T-helper 1 cell treated with Interleukin-12 subunit alpha and Interleukin-12 subunit beta and Interleukin-4 antibody, amounts not matched to agents 30 ng/mL and 1 ng/mL, for 36 hours (primary cell): Measurements from ENCODE around the gene SEPTIN6. TPM values are rescaled to one million over a fixed set of nuclear protein-coding genes. Genes with fewer than 3 reads are reported as not detected.

Source experiments
- intact Hi-C: fragments of 100-400 bp; cut with micrococcal nuclease; formaldehyde crosslinking; loops from one replicate; pipeline ENCODE4 v1.15.1; 2024
- total RNA-seq: library from RNA; stranded (reverse); gene quantifications from 2 replicates; pipeline ENCODE4 v1.2.3, GENCODE V29; 2022

SEPTIN6 gene
- 278 and 279 TPM in 2 replicates for total RNA-seq

DNA sequence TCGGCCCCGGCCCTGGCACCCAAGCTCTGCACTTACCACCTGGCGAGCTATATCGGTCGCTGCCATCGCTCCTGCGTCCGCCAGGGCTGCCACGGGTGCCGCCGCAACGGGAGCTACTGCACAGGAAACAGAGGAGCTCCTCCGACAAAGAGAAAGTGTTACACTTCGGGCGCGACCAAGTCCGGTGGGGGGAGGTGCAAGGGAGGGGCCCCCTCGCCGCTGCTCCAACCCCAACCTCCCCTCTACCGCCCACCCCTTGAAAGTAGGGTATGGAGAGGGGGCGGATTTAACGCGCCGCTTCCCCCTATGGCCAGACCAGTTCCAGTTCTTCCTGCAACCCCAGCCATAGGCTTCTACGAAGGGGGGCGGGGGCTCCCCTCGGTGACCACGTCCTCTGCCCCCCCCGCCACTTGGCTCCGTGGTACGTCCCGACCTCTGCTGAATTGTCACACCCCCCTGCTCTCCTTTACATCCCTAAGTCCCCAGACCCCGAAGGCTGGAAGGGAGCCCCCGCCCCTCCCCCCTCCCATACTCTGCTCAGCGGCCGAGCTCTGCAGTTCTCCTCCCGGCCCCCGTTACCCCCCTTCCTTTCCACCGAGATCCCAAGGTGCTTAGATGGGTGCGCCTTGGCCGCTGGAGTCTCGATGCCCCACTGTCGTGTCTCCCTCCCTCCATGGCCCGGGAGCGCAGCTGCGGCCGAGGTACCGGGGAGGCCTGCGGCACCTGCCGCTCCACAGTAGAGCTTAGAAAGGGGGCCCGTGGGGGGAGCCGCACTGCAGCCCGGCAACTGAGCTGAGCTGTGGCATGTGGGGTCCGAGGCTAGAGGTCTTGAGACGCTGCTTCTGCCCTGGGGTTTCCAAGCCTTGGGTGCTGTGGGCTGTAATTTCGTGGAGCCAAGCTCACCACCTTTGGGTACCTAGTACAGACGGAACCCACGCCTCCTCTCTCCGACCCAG lies at the start of gene SEPTIN6:
Gene SEPTIN6 (minus strand): TSS at position 129 of the 956 bp plus-strand sequence. CDS start 63 bp downstream, at position 66.
- intact Hi-C loops, result loop anchor here (1.0 to 2.0 kb wide), 9 partner anchors 11 to 457 kb away; partner anchors contain the start of genes NDUFA1, NKRF, PGRMC1 and RNF113A

DNA sequence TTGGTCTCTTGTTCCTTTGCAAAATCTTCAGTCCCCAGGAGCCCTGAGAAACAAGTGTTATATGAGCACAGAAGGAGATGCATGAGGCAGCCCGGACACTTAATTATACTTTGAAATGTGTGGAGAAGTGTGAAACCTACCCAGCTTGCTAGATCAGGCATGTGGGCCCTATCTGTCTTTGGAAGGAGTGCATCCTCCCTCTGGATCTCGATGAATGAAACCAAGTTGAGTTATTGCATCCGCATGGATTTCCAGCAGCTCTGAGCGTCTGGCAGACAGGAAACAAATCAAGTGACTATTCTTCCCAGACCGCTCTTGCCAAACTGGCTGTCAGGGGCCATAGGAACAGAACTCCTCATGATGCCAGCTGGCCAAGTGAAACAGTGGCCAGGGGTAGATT lies 45.8 kb upstream of the SEPTIN6 start:
- intact Hi-C loops, result no loop called here

DNA sequence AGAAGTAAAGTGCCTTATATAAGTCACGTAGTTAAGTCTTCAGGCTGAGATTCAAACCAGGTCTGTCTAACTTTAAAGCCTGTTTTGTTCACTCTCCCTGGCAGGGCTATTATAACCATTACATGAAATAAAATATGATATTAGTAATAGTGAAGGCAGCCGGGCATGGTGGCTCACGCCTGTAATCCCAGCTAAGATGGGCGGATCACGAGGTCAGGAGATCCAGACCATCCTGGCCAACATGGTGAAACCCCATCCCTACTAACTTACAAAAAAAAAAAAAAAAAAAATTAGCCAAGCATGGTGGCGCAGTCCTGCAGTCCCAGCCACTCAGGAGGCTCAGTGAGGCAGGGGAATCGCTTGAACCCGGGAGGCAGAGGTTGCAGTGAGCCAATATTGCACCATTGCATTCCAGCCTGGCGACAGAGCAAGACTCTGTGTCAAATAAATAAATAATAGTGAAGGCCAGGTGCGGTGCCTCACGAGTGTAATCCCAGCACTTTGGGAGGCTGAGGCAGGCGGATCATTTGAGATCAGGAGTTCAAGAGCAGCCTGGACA lies 43.3 kb upstream of the SEPTIN6 start:
- intact Hi-C loops, result no loop called here

DNA sequence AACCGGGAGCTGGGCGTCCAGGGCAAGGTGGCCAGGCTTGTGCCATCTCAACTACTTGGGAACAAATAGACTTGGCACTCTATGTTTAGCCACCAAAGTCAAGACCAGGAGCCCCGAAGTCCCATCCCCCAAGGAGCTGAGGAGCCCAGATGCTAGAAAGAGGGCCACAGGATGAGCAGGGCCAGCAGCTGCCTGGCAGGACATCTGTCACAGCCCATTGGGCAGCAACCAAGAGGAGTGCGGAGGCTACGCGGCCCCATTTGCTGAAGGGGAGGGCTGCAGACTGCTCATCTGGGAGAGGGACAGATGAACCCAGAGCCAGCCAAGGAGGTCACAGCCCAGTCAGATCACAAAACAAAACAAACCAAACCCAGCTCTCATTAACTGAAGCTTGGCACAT lies 42.5 kb upstream of the SEPTIN6 start:
- intact Hi-C loops, result no loop called here

DNA sequence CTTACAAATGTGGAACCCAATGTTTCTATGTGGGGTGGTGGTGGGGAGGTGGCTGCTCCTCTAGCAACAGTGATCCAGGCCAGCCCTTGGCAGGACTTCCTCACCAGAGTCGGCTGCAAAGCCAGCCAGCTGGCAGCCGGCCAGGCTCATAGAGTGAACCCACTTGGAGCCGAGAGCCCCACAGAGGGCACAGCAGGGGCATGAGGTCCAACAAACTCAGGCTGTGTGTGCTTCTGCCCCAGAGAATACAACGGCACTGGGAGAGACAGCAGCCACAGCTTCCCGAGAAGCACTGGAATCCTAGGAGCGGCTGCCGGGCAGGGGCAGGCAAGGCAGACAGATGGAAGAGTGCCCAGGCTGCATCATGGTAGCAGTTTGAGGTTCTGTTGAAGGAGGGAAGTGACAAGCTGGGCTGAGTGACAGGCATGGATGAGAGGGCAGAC lies 42.0 kb upstream of the SEPTIN6 start:
- intact Hi-C loops, result no loop called here

DNA sequence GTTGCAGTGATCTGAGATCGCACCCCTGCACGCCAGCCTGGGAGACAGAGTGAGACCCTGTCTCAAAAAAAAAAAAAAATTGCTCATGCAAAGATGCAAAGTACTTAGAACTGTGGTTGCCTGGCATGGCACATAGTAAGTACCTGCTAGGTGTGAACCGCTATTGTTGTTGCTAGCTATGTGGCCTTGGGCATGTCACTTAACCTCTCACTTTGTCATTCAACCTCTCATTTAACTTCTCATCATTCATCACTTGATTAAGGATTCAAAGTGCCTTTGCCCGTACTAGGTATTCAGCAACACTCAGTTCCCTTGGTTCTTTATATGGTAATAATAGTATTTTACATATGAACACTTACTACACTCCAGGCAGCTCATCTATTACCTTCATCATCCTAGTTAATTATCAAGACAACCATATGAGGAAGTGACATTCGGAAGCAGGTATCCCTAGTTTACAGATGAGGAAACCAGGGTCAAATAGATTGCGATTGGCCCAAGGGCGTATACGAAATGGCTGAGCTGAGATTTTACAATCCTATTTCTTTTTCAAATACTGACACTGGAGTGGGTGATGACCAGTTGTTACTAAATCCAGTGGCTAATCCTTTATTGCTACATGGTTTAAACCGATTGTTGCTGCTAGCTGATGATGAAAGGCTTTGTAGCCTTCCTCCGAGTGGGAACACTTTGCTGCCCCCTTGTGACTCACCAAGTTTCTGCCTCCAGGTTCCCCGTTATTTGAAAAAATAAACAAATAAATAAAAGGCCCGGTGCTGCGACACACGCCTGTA lies 36.6 kb upstream of the SEPTIN6 start:
- intact Hi-C loops, result loop anchor here (1.0 kb wide), 8 partner anchors 24 to 330 kb away; partner anchors contain the start of genes NKRF and SLC25A43

DNA sequence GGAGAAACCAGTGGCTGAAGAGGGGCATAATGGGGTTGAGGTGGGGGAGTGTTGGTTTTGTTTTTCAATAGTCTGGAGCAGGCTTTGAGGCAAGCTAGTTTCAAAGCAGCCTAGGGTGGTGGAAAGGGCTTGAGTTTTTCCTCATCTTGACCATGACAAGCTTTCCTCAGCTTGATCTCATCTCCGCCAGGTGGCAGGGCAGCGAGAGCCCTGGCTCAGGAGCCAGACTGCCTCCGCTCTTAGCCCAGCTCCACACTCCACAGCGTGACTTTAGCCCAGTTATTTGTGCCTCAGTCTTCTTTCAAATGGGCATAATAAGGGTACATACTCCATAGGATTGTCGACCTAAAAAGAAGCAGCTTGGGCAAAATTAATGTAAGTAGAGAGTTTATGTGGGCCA lies 35.5 kb upstream of the SEPTIN6 start:
- intact Hi-C loops, result no loop called here

DNA sequence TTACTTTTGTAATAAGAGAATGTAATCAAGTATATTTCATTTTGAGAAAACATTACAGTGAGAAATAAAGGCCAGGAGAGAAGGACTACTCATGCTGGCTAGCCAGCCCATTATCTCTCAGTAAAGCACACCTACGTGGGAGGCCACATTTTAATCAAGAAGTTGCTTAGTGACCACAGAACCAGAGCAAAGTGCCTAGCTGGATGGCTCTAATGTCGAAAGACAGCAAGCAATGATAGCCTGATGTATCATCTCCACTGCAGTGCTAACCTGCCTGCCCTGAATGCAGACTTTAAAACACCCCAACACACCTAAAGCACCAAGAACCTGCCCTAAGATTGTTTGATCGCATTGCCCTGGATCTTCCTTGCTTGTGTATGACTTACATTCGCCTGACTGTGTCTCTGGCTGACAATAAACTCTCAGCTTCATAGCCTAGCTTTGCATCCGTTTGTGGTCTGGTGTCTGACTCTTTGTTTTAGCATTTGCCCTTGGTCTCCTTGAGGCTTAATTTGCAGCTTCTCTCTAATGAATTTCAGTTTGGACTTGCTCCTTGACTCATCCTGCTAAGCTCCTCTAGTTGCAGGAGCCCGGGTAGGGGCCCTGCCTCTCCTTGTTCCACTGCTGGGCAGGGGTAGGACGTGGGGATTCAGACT lies 34.1 kb upstream of the SEPTIN6 start:
- intact Hi-C loops, result no loop called here

DNA sequence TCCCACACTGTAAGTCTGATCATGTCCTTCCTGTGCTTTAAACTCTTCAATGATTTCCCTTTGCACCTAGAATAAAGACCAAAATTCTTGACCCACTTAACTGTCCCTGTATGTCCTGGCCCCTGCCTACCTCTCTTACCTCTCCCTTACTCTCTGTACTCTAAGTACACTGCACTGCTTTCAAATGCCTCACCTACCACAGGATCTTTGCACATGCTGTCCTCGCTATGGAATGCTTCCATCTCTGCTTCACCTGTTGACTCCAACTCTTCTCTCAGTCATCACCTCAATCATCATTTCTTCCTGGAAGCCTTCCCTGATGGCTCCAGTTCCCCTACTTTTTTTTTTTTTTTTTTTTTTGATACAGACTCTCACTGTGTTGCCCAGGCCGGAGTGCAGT lies 29.0 kb upstream of the SEPTIN6 start:
- intact Hi-C loops, result no loop called here

DNA sequence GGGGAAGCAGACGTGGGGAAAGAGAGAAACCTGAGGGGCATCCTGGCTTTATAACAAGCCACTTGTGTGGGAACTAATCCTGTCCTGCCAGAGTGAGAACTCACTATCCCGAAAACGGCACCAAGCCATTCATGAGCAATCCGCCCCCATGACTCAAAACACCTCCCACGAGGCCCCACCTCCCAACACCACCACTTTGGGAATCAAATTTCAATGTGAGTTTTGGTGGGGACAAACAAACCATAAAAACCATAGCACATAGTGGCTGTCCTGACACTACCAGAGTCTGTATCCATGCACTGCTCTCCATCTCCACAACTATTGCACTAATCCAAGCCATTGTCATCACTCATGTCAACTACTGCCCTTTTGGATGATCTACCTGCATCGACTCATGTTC lies 28.5 kb upstream of the SEPTIN6 start:
- intact Hi-C loops, result no loop called here

DNA sequence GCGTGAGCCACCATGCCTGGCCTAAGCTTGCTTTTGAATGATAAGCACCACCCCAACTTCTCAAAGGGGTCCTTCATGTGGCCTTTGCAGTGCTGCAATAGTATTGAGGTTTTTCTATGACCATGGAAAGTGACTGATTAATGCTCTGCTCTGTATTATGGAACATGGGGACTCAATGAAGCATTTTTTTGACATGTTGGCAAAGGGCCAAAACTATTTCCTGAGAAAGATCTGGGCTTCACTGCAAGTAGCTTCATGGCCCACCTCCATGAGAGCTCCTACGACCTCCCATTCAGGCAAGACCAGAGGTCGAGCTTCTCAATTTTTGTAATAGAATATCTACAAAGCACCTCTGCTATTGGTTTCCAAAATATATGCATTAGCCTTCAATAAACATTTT lies 16.7 kb upstream of the SEPTIN6 start:
- intact Hi-C loops, result no loop called here

DNA sequence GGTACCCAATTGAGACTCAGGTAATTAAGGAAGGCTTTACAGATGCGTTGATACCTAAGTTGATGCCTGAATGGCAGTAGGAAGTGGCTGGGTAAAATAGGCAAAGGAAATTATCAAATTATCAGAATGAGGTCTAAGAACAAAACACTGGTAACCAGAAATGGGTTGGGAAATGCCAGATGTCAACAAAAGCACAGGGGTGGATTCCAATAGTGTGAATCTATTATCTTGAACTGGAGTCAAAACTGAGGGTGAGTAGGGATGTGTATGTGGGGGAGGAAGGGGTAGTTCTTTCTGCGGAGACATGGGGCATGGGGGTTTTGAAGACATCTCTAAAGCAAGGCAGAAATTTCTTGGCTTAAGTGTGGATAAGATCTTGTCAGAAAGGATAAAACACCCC lies 16.0 kb upstream of the SEPTIN6 start:
- intact Hi-C loops, result no loop called here

DNA sequence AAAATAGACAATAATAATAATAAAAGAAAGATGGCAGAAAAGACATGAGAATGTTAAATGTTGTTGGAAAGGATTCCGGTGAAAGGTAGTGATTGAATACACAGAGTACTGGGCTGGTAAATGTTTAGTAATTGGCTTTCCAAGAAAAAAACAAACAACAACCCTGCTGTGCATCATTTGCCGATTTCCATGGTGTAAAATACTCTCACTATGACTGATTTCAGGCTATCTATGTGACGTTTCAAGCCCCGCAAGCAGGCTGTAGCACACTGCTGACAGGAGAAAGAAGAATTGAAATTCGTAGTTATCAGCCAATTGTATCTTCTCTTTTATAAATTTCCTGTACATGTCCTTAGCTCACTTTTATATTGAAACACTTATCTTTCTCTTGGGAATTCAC lies 13.6 kb upstream of the SEPTIN6 start:
- intact Hi-C loops, result no loop called here

DNA sequence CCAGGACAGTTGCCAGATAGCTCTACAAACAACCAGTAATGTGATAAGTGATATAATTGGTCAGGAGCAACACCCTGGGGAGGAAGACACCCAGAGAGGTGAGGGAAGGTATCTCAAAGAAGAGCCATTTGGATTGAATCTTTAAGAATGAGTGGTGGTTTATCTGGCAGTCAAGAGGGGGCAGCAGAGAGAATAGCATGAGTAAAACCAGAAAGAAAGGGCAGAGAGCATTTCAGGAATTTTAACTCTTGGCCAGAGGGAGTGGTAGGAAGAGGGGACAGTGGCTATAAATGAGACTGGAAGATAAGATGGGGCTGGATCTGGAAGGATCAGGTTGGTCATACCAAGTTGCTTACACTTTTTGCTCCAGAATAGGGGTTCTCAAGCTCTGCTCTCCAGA lies 5.9 kb upstream of the SEPTIN6 start:
- intact Hi-C loops, result loop anchor here (1.0 kb wide), 2 partner anchors 31 to 80 kb away; no protein-coding TSS in a partner anchor

DNA sequence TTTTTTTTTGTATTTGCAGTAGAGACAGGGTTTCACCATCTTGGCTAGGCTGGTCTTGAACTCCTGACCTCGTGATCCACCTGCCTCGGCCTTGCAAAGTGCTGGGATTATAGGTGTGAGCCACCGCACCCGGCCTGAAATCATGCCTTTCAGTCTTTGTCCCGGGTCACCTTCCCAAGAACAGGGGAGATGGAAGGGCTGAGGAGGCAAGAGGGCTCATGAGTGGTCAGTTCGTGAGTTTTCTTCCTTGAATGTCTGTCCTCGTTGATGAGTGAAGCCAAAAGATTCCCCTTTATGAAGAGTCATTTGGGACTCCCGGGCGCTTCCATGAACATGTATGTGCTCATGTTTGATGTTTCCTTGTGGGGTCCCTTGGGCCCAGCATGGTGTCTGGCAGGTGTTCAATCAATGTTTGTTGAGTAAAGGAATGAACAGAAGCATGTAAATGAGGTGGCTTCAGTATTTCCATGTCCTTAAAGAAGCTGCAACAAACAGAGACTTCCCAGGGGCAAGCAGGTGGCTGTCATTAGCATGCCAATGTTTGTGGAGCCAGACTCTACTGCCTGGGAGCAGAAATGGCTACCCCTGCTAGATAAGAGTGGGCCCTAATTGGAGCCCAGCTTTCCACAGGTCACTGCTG lies 3.4 kb upstream of the SEPTIN6 start:
- intact Hi-C loops, result no loop called here

DNA sequence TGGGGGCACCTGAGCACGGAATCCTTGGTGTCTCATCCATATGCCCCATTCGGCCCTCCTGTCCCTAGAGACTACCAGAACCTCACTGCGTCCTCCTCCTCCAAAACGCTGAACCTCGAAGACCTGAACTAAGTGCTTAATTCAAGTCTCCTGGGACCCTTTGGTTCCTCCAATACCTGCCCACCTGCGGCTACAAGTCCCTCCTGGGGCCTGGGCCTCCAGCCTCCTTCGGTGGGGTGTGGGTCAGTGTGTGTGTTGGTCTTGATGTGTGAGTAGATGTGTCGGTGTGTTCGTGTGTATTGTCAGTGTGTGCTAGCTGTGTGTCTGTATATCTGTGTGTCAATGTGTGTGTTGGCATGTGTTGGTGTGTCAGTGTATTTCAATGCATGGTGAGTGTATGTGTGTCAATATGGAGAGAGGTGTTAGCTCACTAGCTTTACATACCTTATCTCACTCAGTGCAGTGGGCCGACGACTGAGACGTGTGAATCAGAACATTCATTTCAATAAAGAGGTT lies 2.6 kb upstream of the SEPTIN6 start:
- intact Hi-C loops, result no loop called here

DNA sequence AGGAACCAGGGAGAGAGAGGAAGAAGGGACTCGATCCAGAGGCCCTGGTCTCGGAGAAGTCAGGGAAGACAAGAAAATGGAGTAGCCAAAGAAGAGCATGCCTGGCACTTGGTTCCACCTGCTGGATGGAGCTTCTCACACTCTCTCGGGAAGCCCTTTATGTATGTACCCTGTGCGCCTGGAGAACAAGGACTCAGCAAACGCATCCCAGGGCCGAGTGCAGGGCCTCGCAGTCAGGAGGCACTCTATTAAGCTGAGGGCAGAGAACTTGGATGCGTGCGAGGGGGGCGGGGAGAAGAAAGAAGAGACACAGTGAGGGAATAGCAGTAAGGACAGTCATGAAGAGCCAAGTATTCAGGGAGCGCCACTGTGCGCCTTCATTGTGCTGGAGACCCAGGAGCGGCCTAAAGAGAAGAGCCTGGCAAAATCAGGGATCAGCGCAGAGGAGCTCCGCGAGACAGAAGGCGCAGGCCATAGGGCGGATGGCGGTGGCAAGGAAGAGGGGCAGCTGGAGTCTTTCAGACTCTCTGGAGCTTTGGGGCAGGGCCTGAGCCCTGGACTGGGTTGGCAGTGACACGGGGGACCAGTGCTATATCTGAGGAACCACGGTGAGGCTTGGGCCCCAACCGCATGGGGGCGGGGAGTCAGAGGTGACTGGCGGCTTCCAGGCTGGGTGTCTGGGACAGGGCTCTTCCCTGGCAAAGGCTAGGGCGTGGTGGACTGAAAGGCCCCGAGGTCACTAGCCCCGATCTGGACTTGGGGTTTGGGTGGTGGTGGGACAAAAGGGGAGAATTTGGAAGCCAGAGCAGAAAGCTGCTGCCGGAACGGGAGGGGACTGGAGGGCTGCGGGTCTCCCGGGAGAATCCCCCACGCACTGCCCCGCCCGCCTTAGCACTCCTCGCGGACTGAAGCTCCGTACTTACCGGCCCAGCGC lies 1.9 kb upstream of the SEPTIN6 start:
- intact Hi-C loops, result no loop called here

DNA sequence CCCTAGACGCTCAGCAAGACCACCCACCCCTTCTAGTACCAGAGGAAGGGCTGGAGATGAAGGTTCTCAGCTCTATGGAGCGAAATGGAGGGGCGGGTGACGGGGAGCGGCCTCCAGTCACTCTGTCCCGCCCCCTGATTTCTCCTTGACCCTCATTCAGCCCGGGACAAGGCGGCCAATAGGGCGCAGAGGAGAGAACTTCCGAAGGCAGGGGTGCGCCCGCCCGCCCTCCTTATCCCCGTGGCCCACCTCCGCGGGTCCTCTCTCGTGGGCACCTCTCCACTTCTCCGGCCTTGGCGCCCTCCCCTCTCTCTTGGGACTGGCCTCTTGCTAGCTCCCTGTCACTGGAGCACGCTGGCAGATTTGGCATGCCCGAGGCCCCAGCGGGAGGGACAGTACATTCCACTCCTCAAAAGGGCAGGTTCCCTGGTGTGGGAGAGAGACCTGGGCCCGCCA lies 1.1 kb upstream of the SEPTIN6 start:
- intact Hi-C loops, result loop anchor here (1.0 to 2.0 kb wide), 9 partner anchors 12 to 458 kb away; partner anchors contain the start of genes NDUFA1, NKRF, PGRMC1 and RNF113A
